GM18861 (cell line): ENCODE measurements around the gene MAN1B1.

ENCODE experiments used
- ATAC-seq: cut with Tn5 transposase; IDR thresholded peaks from one replicate; pipeline ENCODE4 v1.9.1; 2021; ENCODE audit not compliant: unreplicated experiment

Gene MAN1B1

GRCh38 chr9:137068539-137069507 is 18.0 kb upstream of the MAN1B1 start:
- ATAC-seq = no peak

GRCh38 chr9:137069508-137070091 is 17.2 kb upstream of the MAN1B1 start:
- no peak for ATAC-seq

GRCh38 chr9:137070201-137070905 is 16.4 kb upstream of the MAN1B1 start, which contains the start of gene SAPCD2:
Gene SAPCD2 (minus strand): TSS chr9:137070557. CDS start chr9:137070460, 97 bp downstream.
- ATAC-seq = peak; percentile 46

- ATAC-seq = peak; percentile 4
Measured at GRCh38 chr9:137070906-137071275, 15.9 kb upstream of the MAN1B1 start.

- ATAC-seq = no peak
Measured at GRCh38 chr9:137071282-137071681, 15.5 kb upstream of the MAN1B1 start.

- no peak for ATAC-seq
Measured at GRCh38 chr9:137073992-137074399, 12.8 kb upstream of the MAN1B1 start.

GRCh38 chr9:137074657-137075274 is 12.0 kb upstream of the MAN1B1 start:
- ATAC-seq = no peak

- no peak for ATAC-seq
Measured at GRCh38 chr9:137075275-137075775, 11.5 kb upstream of the MAN1B1 start.

GRCh38 chr9:137076636-137077009 is 10.2 kb upstream of the MAN1B1 start:
- no peak for ATAC-seq

- ATAC-seq = peak; percentile 44
Measured at GRCh38 chr9:137077010-137077747, 9.6 kb upstream of the MAN1B1 start, which contains the start of gene UAP1L1. Gene UAP1L1 (plus strand): TSS chr9:137077517. CDS start chr9:137077533, 16 bp downstream.

- ATAC-seq = no peak
Measured at GRCh38 chr9:137077758-137078693, 8.8 kb upstream of the MAN1B1 start.

GRCh38 chr9:137078701-137079400 is 7.9 kb upstream of the MAN1B1 start:
- no peak for ATAC-seq

- ATAC-seq = no peak
Measured at GRCh38 chr9:137079401-137079787, 7.4 kb upstream of the MAN1B1 start.

- ATAC-seq = no peak
Measured at GRCh38 chr9:137080260-137081122, 6.3 kb upstream of the MAN1B1 start.

- ATAC-seq = no peak
Measured at GRCh38 chr9:137082222-137082924, 4.4 kb upstream of the MAN1B1 start.

GRCh38 chr9:137082925-137083290 is 3.9 kb upstream of the MAN1B1 start:
- no peak for ATAC-seq

- no peak for ATAC-seq
Measured at GRCh38 chr9:137083394-137084004, 3.3 kb upstream of the MAN1B1 start.
